D341Med (cell line): ENCODE data around the gene AGAP1.

ENCODE experiments used
- DNase-seq: peaks from one replicate; pipeline ENCODE4 v3.0.0; 2012; ENCODE audit warnings: low spot score

Gene AGAP1

DNA sequence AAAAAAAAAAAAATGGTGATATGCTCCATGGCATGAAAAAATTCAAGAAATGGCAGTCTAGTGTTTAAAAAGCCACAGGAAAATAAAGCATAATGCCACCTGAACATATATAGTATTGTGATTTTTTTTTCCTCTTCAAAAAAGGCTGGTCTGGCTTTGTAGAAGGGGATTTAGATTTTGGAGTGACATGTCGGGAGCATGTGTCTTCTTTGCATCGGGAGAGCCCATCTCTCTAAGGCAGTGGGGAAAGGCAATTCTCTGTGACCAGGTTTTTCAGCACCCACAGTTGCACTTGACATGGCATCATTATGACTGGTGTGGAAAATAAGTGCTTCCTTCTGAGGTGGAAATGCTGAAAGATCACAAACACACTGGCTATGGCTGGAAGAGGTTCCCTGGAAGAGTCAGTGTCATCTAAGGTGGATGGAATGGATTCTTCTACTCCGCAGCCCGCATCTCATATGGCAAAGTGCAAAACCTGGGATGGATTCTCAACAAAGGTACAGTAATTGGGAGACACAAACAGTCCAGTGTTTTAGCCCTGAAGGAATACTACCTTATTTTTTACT lies 172.5 kb downstream of the AGAP1 start:
- peak; percentile 68 for DNase-seq

- DNase-seq = no peak
These were observed 174.9 kb downstream of the AGAP1 start for GRCh38 chr2:235668782-235669181.

- DNase-seq = peak; percentile 88
These were observed 175.5 kb downstream of the AGAP1 start for GRCh38 chr2:235669269-235669831.

DNA sequence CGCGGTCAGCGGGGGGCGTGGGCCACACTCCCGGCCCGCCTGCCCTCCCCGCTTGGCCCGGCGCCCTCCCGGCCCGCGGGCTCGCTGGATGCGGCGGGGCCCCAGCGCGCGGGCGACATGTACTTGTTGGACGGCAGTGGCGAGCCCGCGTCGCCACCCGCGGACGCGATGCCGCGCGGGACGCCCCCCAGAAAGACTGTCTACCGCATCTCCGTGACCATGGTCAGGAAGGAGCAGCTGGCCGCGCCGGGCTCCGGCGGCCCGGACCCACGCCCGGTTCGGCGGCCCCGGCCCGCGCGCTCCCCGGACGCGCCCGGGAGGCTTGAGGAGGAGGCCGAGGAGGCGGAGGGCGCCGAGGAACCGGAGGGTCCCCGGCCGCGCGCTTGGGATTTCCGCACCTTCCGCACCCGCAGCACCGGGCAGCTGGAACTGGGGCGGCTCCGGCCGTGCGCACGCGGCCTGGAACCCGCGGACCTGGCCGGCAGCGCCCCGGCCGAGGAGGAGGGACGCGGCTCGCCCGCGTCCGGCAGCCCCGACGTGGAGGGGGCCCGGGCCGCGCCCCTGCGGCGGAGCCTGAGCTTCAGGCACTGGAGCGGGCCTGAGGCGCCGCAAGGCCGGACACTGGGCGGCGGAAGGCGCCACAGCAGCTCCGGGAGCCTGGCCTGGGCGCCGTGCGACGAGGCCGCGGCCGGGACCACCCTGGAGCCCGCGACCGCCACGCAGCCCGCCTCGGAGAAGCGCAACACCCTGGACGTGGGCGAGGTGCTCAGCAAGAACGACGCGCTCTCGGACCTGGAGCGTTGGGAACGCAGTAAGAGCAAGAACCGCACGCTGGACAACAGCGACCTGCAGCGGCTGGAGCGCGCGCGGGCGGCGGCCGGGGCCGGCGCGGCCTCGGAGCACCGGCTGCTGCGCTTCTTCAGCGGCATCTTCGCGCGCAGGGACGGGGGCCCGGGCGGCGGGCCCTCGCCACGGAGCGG lies 176.4 kb downstream of the AGAP1 start:
- DNase-seq = peak; percentile 43

DNA sequence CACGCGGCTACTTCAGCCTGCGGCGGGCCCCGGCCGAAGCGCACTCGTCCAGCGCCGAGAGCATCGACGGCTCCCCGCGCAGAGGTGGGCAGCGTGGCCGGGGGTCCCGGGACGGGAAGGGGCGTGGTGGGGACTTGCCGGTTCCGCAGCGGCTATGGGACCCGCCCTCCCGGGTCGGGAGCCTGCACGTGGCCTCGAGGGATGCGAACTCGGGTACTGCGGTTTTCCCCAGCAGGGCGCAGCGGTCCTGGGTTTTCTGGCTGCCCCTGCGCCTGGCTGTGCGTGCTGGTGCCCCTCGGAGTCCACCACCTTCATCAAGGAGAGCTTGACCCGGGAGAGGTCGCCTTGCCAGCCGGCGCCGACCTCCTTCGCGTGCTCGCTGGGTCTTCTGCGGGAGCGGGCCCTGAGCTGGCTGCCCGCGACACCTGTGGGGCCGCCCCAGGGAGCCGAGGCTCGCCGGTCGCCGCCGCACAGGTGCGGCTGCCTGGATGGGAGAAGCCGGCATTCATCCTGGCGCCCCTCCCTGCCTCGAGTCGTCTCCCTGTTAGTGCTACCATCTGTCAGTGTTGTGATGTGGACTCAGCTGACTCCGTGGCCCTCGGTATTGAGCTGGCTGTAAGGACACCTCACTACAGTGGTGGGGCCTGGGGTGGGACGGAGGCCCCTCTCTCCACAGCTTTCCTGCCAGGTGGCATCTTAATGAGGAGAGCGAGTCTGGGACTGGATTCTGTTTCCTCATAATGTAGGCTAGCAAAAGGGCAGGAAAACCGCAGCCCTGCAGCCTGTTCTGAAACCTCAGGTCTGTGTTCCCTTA lies 177.3 kb downstream of the AGAP1 start:
- DNase-seq = peak; percentile 42

- DNase-seq = no peak
These were observed 178.9 kb downstream of the AGAP1 start for GRCh38 chr2:235672720-235673119.

GRCh38 chr2:235674146-235674545 lies 180.3 kb downstream of the AGAP1 start:
- DNase-seq = no peak

GRCh38 chr2:235674812-235675211 lies 181.0 kb downstream of the AGAP1 start:
- DNase-seq = no peak

DNA sequence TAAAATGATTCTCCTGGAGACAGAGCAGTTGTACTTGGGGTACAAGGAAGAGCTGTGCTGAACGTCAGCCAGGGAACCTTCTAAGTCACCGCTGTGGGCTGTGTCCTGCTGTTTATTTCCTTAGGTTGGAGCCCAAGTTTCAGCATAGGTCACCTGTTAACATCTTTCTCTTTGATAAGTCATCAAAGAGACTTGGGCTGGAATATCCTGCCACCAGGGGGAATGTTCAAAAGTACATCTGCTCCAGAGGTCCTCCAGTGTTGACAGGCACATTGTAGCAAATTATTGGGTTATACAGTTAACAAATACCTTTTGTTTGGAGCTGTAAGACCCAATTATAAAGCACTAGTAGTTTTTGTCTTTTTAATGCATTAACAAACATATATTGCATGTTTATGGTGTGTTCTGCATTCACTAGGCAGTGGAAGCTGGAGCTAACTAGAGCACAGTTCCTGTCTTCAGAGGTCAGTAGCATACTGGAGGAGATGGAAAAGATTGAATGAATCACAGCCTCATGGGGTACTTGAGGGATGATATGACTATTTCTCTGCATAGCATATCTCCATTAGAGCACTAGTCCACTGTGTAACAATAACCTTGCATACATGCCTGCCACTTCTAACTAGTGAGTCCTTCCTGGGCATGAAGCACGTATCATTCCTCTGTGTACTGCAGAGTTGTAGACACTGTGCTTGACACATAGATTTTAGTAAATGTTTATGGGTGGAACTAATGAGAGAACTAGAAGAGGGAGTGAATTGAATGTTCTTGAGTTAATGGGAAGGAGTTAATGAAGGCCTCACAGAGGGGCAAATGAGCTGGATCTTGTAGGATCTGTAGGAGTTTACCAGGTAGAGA lies 182.1 kb downstream of the AGAP1 start:
- no peak for DNase-seq

DNA sequence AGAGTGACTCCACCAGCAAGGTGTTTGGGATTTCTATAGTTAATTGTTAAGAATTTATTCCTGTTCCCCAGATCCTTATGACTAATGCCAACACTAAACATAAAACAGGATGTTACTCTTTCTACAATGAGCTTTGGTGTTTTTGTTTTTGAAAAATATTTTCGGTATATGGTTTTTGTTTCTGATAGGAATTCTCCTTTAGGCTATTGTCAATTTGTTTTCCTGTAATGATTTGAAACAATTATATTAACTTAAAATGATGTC lies 182.6 kb downstream of the AGAP1 start:
- DNase-seq = no peak

GRCh38 chr2:235677276-235677788 lies 183.5 kb downstream of the AGAP1 start:
- no peak for DNase-seq

- no peak for DNase-seq
These were observed 184.1 kb downstream of the AGAP1 start for GRCh38 chr2:235677937-235678336.

GRCh38 chr2:235678712-235679111 lies 184.9 kb downstream of the AGAP1 start:
- no peak for DNase-seq

DNA sequence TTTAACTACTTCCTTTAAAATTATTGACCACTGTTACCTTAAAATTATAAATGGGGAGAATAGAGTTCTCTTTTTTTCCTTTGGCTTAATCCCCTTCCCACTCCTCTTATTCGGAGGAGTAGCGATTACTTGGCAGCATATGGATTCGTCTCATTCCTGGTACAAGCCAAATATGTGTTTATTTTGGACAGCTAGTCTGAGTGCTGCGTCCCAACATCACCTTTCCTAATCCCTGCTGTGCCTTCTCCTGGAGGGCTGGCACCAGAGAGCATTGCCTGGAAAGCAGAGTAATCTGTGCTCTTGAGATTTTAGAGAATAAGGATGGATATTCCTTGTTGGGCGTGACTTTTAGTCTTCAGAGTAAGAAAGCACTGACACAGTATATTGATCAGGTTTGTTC lies 185.6 kb downstream of the AGAP1 start:
- DNase-seq = no peak

DNA sequence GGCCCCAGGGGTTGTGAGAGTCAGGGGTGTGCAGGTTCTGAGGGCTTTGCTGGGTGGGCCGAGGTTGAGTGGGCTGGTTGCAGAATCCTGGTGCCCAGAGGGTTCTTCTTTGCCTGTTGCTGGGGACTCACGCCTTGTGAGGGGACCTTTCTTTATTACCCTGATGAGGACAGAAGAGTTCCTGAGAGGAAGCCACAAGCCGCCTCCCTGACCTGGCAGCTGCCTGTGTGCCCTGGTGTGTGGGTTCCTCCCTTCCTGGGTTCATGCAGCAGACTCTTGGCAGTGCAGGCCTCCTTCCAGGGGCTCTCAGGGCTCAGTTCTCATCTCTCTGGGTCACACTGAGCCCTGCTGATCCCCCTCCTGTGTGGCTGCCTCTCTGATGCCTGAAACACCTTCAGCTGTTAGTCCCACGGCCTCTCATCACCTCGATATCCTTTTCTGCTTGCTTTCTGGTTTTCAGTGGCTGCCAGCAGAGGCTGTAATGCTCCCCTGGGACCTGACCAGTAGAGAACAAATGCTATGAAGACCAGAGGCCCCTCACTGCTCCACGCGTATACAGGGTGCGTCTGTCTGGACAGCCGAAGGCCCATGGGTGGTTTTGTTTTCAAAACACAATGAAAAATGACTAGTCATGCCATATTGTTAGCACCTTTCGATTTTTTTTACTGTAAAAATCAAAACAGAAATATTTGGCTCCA lies 191.3 kb downstream of the AGAP1 start:
- no peak for DNase-seq

DNA sequence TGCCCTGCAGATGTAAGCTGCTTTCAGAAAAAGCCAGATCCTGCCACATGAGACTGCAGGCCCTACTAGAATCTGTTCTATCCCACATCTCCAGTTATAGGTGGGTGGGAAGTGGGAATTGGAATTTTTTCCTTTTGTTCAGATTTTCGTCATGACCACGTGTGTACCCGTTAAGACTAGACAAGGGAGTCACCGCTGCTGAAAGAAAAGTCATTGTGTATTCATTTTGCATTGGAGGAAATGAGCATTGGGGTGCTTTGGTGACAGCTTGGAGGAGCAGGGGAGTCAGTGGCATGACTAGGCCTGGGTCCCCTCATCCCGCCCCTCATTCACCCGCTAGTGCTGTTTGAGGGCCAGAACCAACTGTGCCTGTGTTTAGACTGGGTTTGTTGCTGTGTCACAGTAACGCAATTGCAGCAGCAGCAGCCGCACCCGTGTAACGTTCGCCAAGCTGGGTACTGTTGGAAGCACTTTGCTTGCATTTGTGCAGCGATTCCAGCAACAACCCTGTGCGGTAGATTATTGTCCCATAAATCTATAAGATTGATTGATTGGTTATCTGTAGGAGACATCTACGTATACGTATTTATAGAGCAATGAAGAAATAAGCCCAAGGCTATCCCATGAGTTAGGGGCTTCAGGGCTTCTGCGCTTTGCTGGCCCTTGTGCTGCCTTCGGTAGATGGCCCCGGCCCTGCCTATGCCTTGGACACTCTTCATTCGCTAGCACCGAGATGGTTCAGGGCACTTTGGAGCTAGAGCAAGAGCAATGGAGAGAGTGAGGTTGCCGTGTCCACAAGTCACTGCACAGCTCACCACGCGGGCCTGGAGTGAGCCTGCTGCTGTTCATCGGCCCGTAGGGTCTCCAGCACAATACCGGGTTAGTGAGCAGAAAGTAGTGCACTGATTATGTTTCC lies 194.9 kb downstream of the AGAP1 start:
- no peak for DNase-seq

DNA sequence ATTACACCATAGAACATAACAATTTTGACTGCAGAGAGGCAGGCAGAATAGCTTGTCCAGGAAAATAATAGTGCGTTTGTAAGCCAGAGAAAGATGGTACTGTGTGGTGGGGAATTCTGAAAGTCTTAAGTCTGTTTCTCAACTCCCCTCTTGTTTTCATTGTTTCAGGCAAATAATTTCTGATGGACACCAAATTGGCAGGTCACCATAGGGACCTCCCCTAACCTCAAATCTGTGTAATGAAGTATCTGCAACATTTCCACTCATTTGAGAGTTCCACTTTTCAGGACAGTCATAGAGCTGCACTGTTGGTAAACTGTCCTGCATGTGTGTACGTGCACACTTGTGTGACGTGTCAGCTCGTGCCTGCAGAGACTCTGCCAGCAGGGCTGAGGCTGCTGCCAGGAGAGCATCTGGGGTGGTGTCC lies 195.6 kb downstream of the AGAP1 start:
- no peak for DNase-seq

DNA sequence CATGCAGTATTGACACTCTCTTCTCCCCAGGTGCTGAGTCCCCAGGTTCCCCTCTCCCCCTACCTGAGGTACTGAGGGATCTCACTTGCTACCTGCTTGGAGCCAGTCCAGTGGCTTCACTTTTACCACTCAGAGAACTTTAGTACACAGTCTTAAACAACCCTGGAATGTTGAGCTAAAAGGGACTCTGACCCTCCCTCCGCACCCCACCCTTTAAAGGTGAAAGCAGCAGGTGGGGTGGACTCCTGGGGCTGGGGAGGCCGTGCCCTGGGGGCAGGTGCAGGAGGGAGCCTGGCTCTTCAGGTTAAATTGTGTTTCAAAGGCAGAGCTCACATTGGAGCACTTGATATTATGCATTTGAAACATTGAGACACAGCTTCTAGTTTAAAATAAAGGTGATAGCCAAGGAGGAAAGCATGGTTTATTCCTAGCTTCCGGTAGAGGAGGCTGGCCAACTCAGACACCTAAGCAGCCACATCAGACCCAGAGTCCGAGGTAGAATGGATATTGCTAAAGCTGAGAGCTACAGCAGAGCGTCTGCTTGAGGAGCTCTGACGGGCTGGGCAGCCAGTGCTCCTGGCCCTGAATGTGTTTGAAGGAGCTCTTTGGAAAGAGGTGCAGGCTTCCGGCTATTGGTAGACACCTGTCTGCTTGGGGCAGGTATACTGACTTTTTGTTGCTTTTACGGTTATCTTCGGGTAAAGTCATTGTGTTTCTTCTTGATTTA lies 196.4 kb downstream of the AGAP1 start:
- no peak for DNase-seq
